K562 (cell line): ENCODE measurements around the gene GLOD4.

Experiments used
- CTCF ChIP-seq, 3 experiments: IDR thresholded peaks in 2 of 3; conservative IDR thresholded peaks in 1 of 3; 2 replicates each; pipeline ENCODE4 v1.5.1; 2011 to 2012; ENCODE audit warnings: low read length in 3 of 3, mild to moderate bottlenecking in 3 of 3, control low read depth in 2 of 3, improper control_type of control experiment in 1 of 3, inconsistent platforms in 1 of 3, low read depth in 1 of 3, mixed read lengths in 1 of 3, moderate library complexity in 1 of 3; ENCODE audit not compliant: insufficient read depth in 2 of 3
- HBP1 ChIP-seq: fragments of 450-650 bp; formaldehyde crosslinking; IDR thresholded peaks from 2 replicates; pipeline ENCODE4 v1.4.0; 2022; ENCODE audit warnings: missing genetic modification characterization
- MYC ChIP-seq, 2 experiments: fragments of 250-450 bp in 1 of 2; sonication (Bioruptor Pico) in 1 of 2; IDR thresholded peaks; 2 replicates each; pipeline versions ENCODE4 v1.5.1 to v1.6.1; 2012 to 2021; ENCODE audit warnings: low read depth in 2 of 2, borderline replicate concordance in 1 of 2, improper control_type of control experiment in 1 of 2, low read length in 1 of 2, mild to moderate bottlenecking in 1 of 2, moderate library complexity in 1 of 2
- NFATC3 ChIP-seq: fragments of 450-650 bp; IDR thresholded peaks from 2 replicates; pipeline ENCODE4 v1.6.1; 2017; ENCODE audit warnings: mild to moderate bottlenecking
- NFE2L1 ChIP-seq: fragments of 450-650 bp; IDR thresholded peaks from 2 replicates; pipeline ENCODE4 v1.6.1; 2016; ENCODE audit warnings: missing genetic modification characterization, low read depth, mild to moderate bottlenecking, missing compliant biosample characterization, moderate library complexity, borderline replicate concordance
- NKRF ChIP-seq: fragments of 450-650 bp; IDR thresholded peaks from 2 replicates; pipeline ENCODE4 v1.6.1; 2016; ENCODE audit warnings: borderline replicate concordance
- POLR2G ChIP-seq: fragments of 200-400 bp; formaldehyde crosslinking; IDR thresholded peaks from 2 replicates; pipeline ENCODE4 v1.6.1; 2017; ENCODE audit warnings: low read depth, mild to moderate bottlenecking, antibody characterized with exemption, low read length, moderate library complexity
- STAT5B ChIP-seq: fragments of 250-450 bp; sonication (Bioruptor Pico); IDR thresholded peaks from 2 replicates; pipeline ENCODE4 v1.8.0; 2021; ENCODE audit warnings: mild to moderate bottlenecking, inconsistent platforms
- TFAM ChIP-seq: fragments of 250-450 bp; sonication (Bioruptor Pico); conservative IDR thresholded peaks from 2 replicates; pipeline ENCODE4 v1.5.0; 2021; ENCODE audit warnings: mild to moderate bottlenecking, moderate library complexity
- YBX1 ChIP-seq: fragments of 450-650 bp; IDR thresholded peaks from 2 replicates; pipeline ENCODE4 v1.7.1; 2016; ENCODE audit warnings: mild to moderate bottlenecking
- ZFP1 ChIP-seq: fragments of 450-650 bp; formaldehyde crosslinking; IDR thresholded peaks from 2 replicates; pipeline ENCODE4 v1.4.0; 2020; ENCODE audit warnings: mild to moderate bottlenecking, mixed read lengths
- ZNF318 ChIP-seq, 2 experiments: fragments of 450-650 bp; IDR thresholded peaks; 2 replicates each; pipeline ENCODE4 v1.6.1; 2016; ENCODE audit warnings: mild to moderate bottlenecking in 2 of 2, borderline replicate concordance in 1 of 2, low read depth in 1 of 2, moderate library complexity in 1 of 2

- TF ChIP-seq CTCF (IDR thresholded peaks at IDR 0.05 in 2 of 3, conservative IDR thresholded peaks at IDR 0.05 in 1 of 3; ENCODE audit: insufficient read depth in 2 of 3, low read depth in 1 of 3, low read length in 3 of 3) (no peak), NFE2L1 (tag) (no peak), NKRF (no peak), POLR2G (no peak), ZNF318 (IDR thresholded peaks at IDR 0.05; ENCODE audit: borderline replicate concordance in 1 of 2, low read depth in 1 of 2) (no peak), STAT5B (no peak), TFAM (no peak), HBP1 (no peak), NFATC3 (no peak), MYC (IDR thresholded peaks at IDR 0.05; ENCODE audit: low read depth, low read length) (no peak), MYC (CRISPR knock-in tag; IDR thresholded peaks at IDR 0.05; ENCODE audit: borderline replicate concordance, low read depth) (no peak), ZFP1 (CRISPR knock-in tag) (no peak), YBX1 (no peak)
Observed at GRCh38 chr17:745406-745805, 36.7 kb downstream of the GLOD4 start.
